ENCODE data around the gene GPN2. TPM values are rescaled to one million over a fixed set of nuclear protein-coding genes. Genes with fewer than 3 reads are reported as not detected.

GPN2 gene
- total RNA-seq, 2 donors from 2014 or later = 32.6 to 38.5 TPM

GRCh38 chr1:26897351-26897750 is 7.3 kb upstream of the GPN2 start:
- H3K4me3 Mint-ChIP-seq = no peak overlapping the region
- H3K4me1 Mint-ChIP-seq = peaks cover 14% of the 10 kb centered on the region
- no peaks in the 10 kb centered on the region for H3K9me3 ChIP-seq (ENCODE audit: control insufficient read depth, low read length)
- no peak overlapping the region for H3K27ac ChIP-seq (ENCODE audit: low read depth, low read length)
- no peaks in the 10 kb centered on the region for H3K9me3 Mint-ChIP-seq
- H3K9ac ChIP-seq (ENCODE audit: extremely low read depth, low read length, poor library complexity, severe bottlenecking) = no peak overlapping the region
- H3K36me3 Mint-ChIP-seq (ENCODE audit: low read depth) = peaks cover 47% of the 10 kb centered on the region
- H3K27me3 ChIP-seq (ENCODE audit: control insufficient read depth, insufficient read depth, low read length, poor library complexity, severe bottlenecking) = no peaks in the 10 kb centered on the region
- no peak overlapping the region for H3K27ac Mint-ChIP-seq
- no peaks in the 10 kb centered on the region for H3K4me1 ChIP-seq (ENCODE audit: control insufficient read depth, insufficient read depth, low read length)
- no peak overlapping the region for H3K4me3 ChIP-seq (ENCODE audit: low read length)
- 94 to 98% methylated on average over 9 of the region's 9 CpGs for WGBS, 2 experiments (ENCODE audit: insufficient coverage in 1 of 2, insufficient read length in 1 of 2)
- DNase-seq = no peak
- no peaks in the 10 kb centered on the region for H3K27me3 Mint-ChIP-seq (ENCODE audit: insufficient read depth)
- peaks cover 42% of the 10 kb centered on the region for H3K36me3 ChIP-seq (ENCODE audit: control insufficient read depth, insufficient read depth, low read length)
- TF ChIP-seq CTCF (conservative IDR thresholded peaks at IDR 0.05) = no peak

- no peaks in the 10 kb centered on the region for H3K9me3 ChIP-seq (ENCODE audit: control insufficient read depth, low read length)
- 94 to 98% methylated on average over 12 to 13 of the region's 13 CpGs for WGBS, 2 experiments (ENCODE audit: insufficient coverage in 1 of 2, insufficient read length in 1 of 2)
- H3K27ac ChIP-seq (ENCODE audit: low read depth, low read length) = no peak overlapping the region
- no peaks in the 10 kb centered on the region for H3K27me3 ChIP-seq (ENCODE audit: control insufficient read depth, insufficient read depth, low read length, poor library complexity, severe bottlenecking)
- Mint-ChIP-seq H3K27me3 (ENCODE audit: insufficient read depth) (no peaks in the 10 kb centered on the region), H3K36me3 (ENCODE audit: low read depth) (peaks cover 56% of the 10 kb centered on the region), H3K4me1 (peaks cover 12% of the 10 kb centered on the region), H3K9me3 (no peaks in the 10 kb centered on the region), H3K27ac (peak overlapping the region; percentile 35), H3K4me3 (no peak overlapping the region)
- peaks cover 56% of the 10 kb centered on the region for H3K36me3 ChIP-seq (ENCODE audit: control insufficient read depth, insufficient read depth, low read length)
- DNase-seq = no peak
- TF ChIP-seq CTCF (conservative IDR thresholded peaks at IDR 0.05) = no peak
- no peak overlapping the region for H3K4me3 ChIP-seq (ENCODE audit: low read length)
- H3K4me1 ChIP-seq (ENCODE audit: control insufficient read depth, insufficient read depth, low read length) = no peaks in the 10 kb centered on the region
- no peak overlapping the region for H3K9ac ChIP-seq (ENCODE audit: extremely low read depth, low read length, poor library complexity, severe bottlenecking)
These were observed 4.2 kb upstream of the GPN2 start for GRCh38 chr1:26894263-26894662.

- Histone ChIP-seq H3K36me3 (ENCODE audit: control insufficient read depth, insufficient read depth, low read length) (peaks cover 67% of the 10 kb centered on the region), H3K27me3 (ENCODE audit: control insufficient read depth, insufficient read depth, low read length, poor library complexity, severe bottlenecking) (no peaks in the 10 kb centered on the region), H3K4me1 (ENCODE audit: control insufficient read depth, insufficient read depth, low read length) (no peaks in the 10 kb centered on the region), H3K4me3 (ENCODE audit: low read length) (peak overlapping the region; percentile 91), H3K27ac (ENCODE audit: low read depth, low read length) (peak overlapping the region; percentile 38), H3K9me3 (ENCODE audit: control insufficient read depth, low read length) (no peaks in the 10 kb centered on the region), H3K9ac (ENCODE audit: extremely low read depth, low read length, poor library complexity, severe bottlenecking) (peak overlapping the region; percentile 84)
- TF ChIP-seq CTCF (conservative IDR thresholded peaks at IDR 0.05) = no peak
- H3K27me3 Mint-ChIP-seq (ENCODE audit: insufficient read depth) = no peaks in the 10 kb centered on the region
- peak overlapping the region; percentile 85 for H3K4me3 Mint-ChIP-seq
- peaks cover 11% of the 10 kb centered on the region for H3K4me1 Mint-ChIP-seq
- no peak for DNase-seq
- H3K9me3 Mint-ChIP-seq = no peaks in the 10 kb centered on the region
- H3K36me3 Mint-ChIP-seq (ENCODE audit: low read depth) = peaks cover 60% of the 10 kb centered on the region
- peak overlapping the region; percentile 94 for H3K27ac Mint-ChIP-seq
- WGBS, 2 experiments (ENCODE audit: insufficient coverage in 1 of 2, insufficient read length in 1 of 2) = 24 to 57% methylated on average over 9 to 12 of the region's 12 CpGs
These were observed 349 bp upstream of the GPN2 start for GRCh38 chr1:26890467-26890796.
